Caki2 (cell line): ENCODE results near the gene ZNF506. TPM values are rescaled to one million over a fixed set of nuclear protein-coding genes. Genes with fewer than 3 reads are reported as not detected.
"Not testable (repeated sequence)": the region's sequence is repeated elsewhere in the genome, so short reads cannot be mapped to it uniquely, and the experiment has no call there.

ENCODE experiments used
- DNase-seq: peaks from one replicate; pipeline ENCODE4 v3.0.0-alpha.2; 2015; ENCODE audit warnings: low read depth
- in situ Hi-C: cut with HindIII; loops from 2 replicates; pipeline ENCODE4 v1.10.0; 2016; ENCODE audit warnings: low sequenced_read_pairs, low pct_unique_long_range_greater_than_20kb, mixed read lengths
- total RNA-seq: library from RNA; depleted of rRNA; stranded (reverse); fragments of >200 nt; shearing (Covaris generic); gene quantifications from 2 replicates; pipeline ENCODE4 v1.2.3, GENCODE V29; 2014; ENCODE audit warnings: low replicate concordance

Gene ZNF506
- total RNA-seq, 1 experiment from 2014 or later, result 28.9 TPM

GRCh38 chr19:19788015-19788414, 33.5 kb downstream of the ZNF506 start:
- no peak for DNase-seq
- in situ Hi-C loops, result no loop called here

- in situ Hi-C loops, DNase-seq: not testable (repeated sequence)
Observed at GRCh38 chr19:19785476-19785875, 36.1 kb downstream of the ZNF506 start.

DNA sequence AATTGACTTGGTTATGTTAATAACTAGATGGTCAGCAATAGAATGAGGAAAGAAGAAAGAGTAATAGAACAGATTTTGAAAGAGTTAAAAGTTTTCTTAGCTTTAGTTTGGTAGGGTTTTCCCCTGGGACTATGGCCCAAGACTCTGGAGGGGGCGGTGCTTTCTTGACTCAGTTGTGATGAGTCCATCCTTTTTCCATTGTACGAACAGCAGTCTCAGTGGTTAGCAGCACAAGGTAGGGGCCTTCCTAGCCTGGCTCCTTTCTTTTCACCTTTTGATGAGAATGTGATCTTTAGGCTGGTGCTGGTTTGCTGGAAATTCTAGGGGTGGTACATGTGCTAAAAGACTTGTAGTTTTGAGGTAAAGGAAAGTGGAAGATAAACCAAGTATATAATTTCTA, 38.8 kb downstream of the ZNF506 start:
- DNase-seq, result no peak
- in situ Hi-C loops, result no loop called here

- DNase-seq, in situ Hi-C loops: not testable (repeated sequence)
Observed at GRCh38 chr19:19781791-19782190, 39.8 kb downstream of the ZNF506 start.

DNA sequence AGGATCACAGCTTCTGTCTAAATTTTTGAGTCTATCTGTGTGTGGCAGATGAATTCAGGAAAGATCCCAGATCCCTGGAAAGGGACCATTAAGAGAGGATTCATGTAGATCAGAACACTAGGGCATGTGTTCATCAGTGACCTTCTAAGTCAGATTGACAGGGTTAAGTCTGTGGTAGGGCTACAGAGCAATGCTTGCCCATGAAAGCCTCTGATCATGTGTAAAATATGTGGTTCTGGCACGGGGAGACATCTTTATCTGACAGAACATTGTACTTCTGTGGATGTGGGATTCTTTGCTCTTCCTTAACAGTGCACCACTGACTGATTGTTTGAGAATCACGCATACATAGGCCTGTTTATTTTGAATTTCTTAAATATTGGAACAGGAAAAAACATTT, 42.9 kb downstream of the ZNF506 start:
- no peak for DNase-seq
- in situ Hi-C loops, result no loop called here

- in situ Hi-C loops, result no loop called here
- DNase-seq, result no peak
Observed at GRCh38 chr19:19777692-19778091, 43.9 kb downstream of the ZNF506 start.

DNA sequence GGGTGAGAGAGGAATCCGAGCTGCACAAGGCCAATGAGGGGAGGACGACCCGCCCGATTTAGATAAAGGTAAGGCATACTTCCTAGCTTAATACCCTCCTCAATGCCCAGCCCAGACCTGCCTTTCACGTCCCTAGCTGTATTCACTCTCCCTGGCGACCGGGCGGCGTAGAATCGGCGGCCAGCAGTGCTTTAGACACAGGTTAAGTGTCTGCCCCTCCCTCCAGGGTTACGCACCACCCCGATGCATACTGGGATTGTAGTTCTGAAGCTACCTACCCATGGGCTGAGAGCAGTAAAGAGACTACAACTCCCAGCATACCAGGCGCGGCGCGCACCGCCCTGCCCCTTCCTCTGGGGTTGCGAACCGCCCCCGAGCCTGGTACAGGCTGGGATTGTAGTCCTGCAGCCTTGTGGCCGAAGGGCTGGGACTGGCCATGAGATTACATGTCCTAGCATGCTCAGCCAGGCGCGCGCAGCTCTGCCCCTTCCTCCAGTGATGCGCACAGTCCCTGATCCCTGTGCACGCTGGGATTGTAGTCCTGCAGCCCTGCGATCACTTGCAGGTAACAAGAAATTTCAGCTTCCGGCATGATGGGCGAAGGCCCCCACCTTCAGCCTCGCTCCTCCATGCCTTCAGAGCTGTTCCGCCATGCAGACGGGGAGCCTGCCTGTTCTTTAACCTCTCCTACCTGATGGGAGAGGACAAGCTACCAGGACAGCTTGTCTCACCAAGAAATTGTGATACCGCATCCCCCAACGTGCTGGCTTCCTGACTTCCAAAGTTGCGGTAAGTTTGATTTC, 45.1 kb downstream of the ZNF506 start:
- in situ Hi-C loops, result no loop called here
- peak; percentile 100 for DNase-seq

GRCh38 chr19:19775891-19776205, 45.7 kb downstream of the ZNF506 start:
- DNase-seq, result no peak
- in situ Hi-C loops, result no loop called here

- in situ Hi-C loops, result no loop called here
- no peak for DNase-seq
Observed at GRCh38 chr19:19774354-19775033, 47.1 kb downstream of the ZNF506 start.

DNA sequence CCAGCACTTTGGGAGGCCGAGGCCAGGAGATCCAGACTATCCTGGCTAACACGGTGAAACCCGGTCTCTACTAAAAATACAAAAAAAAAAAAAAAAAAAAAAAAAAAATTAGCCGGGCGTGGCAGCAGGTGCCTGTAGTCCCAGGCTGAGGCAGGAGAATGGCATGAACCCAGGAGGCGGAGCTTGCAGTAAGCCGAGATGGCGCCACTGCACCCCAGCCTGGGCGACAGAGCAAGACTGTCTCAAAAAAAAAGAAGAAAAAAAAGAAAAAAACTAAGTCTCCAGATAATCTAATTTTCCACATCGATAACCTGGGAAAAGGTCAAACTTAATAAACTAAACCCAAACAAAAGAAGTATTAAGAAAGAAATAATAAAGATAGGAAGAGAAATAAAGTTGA, 49.6 kb downstream of the ZNF506 start:
- DNase-seq, in situ Hi-C loops: not testable (repeated sequence)

- DNase-seq, in situ Hi-C loops: not testable (repeated sequence)
Observed at GRCh38 chr19:19769971-19770370, 51.6 kb downstream of the ZNF506 start.

GRCh38 chr19:19758164-19758563, 63.4 kb downstream of the ZNF506 start:
- in situ Hi-C loops, result no loop called here
- no peak for DNase-seq

GRCh38 chr19:19752760-19753403, 68.7 kb downstream of the ZNF506 start:
- in situ Hi-C loops, result no loop called here

DNA sequence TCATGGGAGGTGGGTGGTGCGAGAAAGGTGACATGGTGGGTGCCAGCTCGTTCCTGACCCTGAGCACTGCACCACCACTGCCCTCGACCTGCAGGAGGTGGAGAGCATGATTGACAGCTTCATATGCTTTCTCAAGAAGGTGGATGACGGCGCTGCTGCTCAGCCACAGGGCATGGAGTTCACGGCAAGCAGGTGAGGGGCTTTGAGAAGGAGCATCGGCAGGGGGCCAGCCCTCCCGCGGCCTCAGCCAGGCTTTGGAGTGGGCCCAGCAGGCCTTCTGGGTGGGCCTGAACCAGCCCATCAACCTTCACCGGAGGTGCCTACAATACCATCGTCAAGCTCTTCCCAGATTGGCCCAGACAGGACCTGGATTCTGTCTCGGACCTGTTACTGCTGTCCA, 69.7 kb downstream of the ZNF506 start:
- in situ Hi-C loops, result no loop called here

More at GRCh38 chr19:19752760-19753403, 68.7 kb downstream of the ZNF506 start:
- DNase-seq, result no peak

GRCh38 chr19:19750842-19751790, 70.4 kb downstream of the ZNF506 start:
- no peak for DNase-seq
- in situ Hi-C loops, result no loop called here

More for the DNA sequence above, 69.7 kb downstream of the ZNF506 start:
- DNase-seq, result no peak

DNA sequence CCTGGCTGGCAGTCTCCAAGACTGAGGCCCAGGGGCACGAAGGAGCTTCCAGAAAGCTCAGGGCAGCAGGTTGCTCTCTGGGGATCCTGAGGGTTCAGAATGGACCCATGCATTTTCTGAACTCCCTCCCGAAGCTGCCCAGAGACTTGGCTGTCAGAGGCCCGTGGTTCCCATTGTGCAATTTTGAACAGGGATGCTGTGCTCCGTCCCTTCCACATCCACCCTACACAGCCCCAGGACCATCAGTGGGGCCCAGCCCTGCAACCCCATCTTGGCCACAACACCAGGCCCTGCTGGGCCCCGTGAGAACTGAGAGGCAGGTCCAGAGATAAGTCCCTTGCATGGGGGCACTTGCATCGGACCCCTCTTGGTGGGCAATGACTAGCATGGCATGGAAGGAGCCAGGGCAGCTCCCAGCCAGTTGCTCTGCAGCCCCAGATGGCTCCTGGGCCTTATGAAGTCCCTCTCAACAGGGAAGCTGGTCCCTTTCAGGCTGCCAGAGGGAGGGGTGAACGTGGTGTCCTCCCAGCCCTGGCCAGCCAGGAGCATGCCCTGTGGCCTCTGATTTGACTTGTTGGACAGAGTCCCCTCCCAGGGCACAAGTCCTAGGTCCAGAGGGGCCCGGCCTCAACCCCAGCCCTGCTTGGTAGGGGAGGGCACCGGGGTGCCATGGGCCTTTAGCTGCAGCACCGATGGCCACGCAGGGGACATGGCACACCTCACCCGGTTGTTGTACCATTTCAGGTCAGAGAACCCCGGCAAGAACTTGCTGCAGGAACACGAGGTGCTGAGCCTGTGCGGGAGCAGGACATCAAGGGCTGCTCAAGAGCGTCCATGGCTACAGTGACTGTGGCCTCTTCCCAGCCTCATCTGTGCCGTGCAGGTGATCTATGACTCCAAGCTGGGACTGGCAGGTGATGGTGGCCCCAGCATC, 71.4 kb downstream of the ZNF506 start:
- no peak for DNase-seq

More for the DNA sequence above, 71.4 kb downstream of the ZNF506 start:
- in situ Hi-C loops, result no loop called here
